ENCODE measurements around the gene SLC38A8.

DNA sequence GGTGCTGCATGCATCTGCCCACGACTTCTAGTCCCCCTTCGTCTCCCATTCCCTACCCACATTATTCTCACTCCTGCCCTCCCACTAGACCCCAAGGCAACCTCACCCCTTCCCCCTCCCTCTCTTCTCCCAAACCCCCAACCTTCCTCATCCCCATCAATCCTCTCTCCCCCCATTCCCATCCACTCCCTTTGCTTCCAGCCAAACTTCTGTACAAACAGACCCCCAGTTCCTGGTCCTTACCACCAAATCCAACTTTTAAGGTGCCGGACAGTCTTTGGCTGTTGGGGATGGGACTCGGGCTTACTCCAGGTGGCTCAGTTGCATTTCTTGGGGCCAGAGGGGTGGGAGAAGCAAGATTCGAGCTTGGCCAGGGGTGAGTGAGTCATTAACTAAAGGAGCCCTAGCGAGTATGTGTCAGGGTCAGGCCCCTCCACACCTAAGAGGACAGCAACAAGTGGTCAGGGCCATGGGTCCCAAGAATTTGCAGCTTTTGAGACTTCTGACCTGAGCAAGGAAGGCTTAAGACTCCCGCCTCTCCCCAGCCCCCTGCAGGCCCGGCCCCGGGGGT lies at the start of gene SLC38A8:
- TF ChIP-seq, protein P1, sequence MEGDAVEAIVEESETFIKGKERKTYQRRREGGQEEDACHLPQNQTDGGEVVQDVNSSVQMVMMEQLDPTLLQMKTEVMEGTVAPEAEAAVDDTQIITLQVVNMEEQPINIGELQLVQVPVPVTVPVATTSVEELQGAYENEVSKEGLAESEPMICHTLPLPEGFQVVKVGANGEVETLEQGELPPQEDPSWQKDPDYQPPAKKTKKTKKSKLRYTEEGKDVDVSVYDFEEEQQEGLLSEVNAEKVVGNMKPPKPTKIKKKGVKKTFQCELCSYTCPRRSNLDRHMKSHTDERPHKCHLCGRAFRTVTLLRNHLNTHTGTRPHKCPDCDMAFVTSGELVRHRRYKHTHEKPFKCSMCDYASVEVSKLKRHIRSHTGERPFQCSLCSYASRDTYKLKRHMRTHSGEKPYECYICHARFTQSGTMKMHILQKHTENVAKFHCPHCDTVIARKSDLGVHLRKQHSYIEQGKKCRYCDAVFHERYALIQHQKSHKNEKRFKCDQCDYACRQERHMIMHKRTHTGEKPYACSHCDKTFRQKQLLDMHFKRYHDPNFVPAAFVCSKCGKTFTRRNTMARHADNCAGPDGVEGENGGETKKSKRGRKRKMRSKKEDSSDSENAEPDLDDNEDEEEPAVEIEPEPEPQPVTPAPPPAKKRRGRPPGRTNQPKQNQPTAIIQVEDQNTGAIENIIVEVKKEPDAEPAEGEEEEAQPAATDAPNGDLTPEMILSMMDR (conservative IDR thresholded peaks at IDR 0.05; ENCODE audit: low read length): no peak
- no peak for TF ChIP-seq EZH2phosphoT487 (IDR thresholded peaks at IDR 0.05; ENCODE audit: borderline replicate concordance, low read depth, low read length)

Data from OCI-LY7 (cell line).